Esophagus muscularis mucosa (tissue), 4 donors: ENCODE data around the gene GALNT13. TPM values are rescaled to one million over a fixed set of nuclear protein-coding genes. Genes with fewer than 3 reads are reported as not detected.

ENCODE experiments used
- DNase-seq: peaks from one replicate; pipeline ENCODE4 v3.0.0-alpha.2; 2017; ENCODE audit errors: extremely low spot score
- H3K27ac ChIP-seq, 4 donors: fragments of 200-600 bp; sonication (generic); replicated peaks in 1 of 4; 1 replicate in 3 of 4; 2 replicates in 1 of 4; pipeline ENCODE4 v1.5.1; 2016 to 2019; ENCODE audit warnings: mild to moderate bottlenecking in 1 of 4
- H3K27me3 ChIP-seq, 4 donors: fragments of 200-600 bp; sonication (generic); one replicate each; pipeline versions ENCODE4 v1.5.1 to v1.6.0; 2016 to 2019
- H3K36me3 ChIP-seq, 4 donors: fragments of 200-600 bp; sonication (generic); one replicate each; pipeline ENCODE4 v1.5.1; 2016 to 2019
- H3K4me1 ChIP-seq, 4 donors: fragments of 200-600 bp; sonication (generic); one replicate each; pipeline ENCODE4 v1.5.1; 2016 to 2019
- H3K4me3 ChIP-seq, 4 donors: fragments of 200-600 bp; sonication (generic); 1 replicate in 2 of 4; 2 replicates in 2 of 4; pipeline ENCODE4 v1.5.1; 2016 to 2019; ENCODE audit warnings: mild to moderate bottlenecking in 4 of 4, moderate library complexity in 1 of 4
- H3K9me3 ChIP-seq, 4 donors: fragments of 200-600 bp; sonication (generic); 1 replicate in 3 of 4; 2 replicates in 1 of 4; pipeline ENCODE4 v1.5.1; 2016 to 2019
- EP300 ChIP-seq: sonication (generic); formaldehyde crosslinking; IDR thresholded peaks from one replicate; pipeline ENCODE4 v1.6.1; 2017; ENCODE audit warnings: antibody characterized with exemption
- POLR2A ChIP-seq: fragments of 450-650 bp; IDR thresholded peaks from one replicate; pipeline ENCODE4 v1.6.1; 2017; ENCODE audit warnings: antibody characterized with exemption, moderate library complexity, mild to moderate bottlenecking, low read depth
- POLR2AphosphoS5 ChIP-seq, 2 donors: sonication (generic); formaldehyde crosslinking; IDR thresholded peaks; one replicate each; pipeline ENCODE4 v1.6.1; 2017; ENCODE audit warnings: antibody characterized with exemption in 2 of 2
- WGBS: methylation state at CpG from one replicate; pipeline ENCODE4 v1.1.5; 2018; 5-methylcytosine and 5-hydroxymethylcytosine counted together
- intact Hi-C: fragments of 100-400 bp; cut with DNase I; formaldehyde crosslinking; loops from one replicate; pipeline ENCODE4 v1.15.1; 2023
- total RNA-seq, 4 donors: library from RNA; depleted of rRNA; stranded (reverse); fragments of >200 nt; gene quantifications; one replicate each; pipeline versions ENCODE4 v1.1.0 to v1.2.1, GENCODE V29; 2016
- TF ChIP-seq, protein P1 (sequence below), 3 experiments: fragments of 200-600 bp in 2 of 3; fragments of 450-650 bp in 1 of 3; sonication (generic) in 2 of 3; IDR thresholded peaks; one replicate each; pipeline ENCODE4 v1.5.1; 2017 to 2019; ENCODE audit warnings: antibody characterized with exemption in 3 of 3, mild to moderate bottlenecking in 2 of 3, moderate library complexity in 1 of 3

GALNT13 gene
- total RNA-seq, 4 donors from 2014 or later, result 0.34 to 0.50 (median 0.40) TPM

DNA sequence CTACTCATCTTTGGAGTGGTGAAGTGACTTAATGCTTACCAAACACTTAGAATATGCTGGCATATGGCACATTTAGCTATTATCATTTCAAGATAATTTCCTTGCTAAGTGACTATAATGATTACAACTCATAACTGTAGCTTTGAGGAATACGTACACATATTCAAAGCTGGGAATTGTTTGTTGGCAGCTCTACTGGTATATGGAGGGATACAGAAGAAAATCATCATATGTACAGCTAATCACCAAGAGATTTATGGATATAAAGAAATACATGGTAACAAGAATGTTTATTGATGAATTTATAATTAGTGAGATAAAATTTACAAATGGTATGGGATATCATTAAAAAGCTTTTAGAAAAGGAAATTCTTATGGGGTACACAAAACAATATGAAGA lies 207.2 kb downstream of the GALNT13 start:
- Histone ChIP-seq H3K27me3 (no peaks in the 10 kb centered on the region), H3K9me3 (no peaks in the 10 kb centered on the region), H3K4me3 (no peak overlapping the region), H3K36me3 (no peaks in the 10 kb centered on the region), H3K4me1 (no peaks in the 10 kb centered on the region), H3K27ac (no peak overlapping the region)
- 79% methylated on average over 1 of the region's 1 CpG for WGBS
- intact Hi-C loops, result no loop called here
- no peak for DNase-seq
- TF ChIP-seq POLR2AphosphoS5 (IDR thresholded peaks at IDR 0.05), result no peak
- TF ChIP-seq EP300, result no peak
- TF ChIP-seq POLR2A, result no peak
- TF ChIP-seq, protein P1, sequence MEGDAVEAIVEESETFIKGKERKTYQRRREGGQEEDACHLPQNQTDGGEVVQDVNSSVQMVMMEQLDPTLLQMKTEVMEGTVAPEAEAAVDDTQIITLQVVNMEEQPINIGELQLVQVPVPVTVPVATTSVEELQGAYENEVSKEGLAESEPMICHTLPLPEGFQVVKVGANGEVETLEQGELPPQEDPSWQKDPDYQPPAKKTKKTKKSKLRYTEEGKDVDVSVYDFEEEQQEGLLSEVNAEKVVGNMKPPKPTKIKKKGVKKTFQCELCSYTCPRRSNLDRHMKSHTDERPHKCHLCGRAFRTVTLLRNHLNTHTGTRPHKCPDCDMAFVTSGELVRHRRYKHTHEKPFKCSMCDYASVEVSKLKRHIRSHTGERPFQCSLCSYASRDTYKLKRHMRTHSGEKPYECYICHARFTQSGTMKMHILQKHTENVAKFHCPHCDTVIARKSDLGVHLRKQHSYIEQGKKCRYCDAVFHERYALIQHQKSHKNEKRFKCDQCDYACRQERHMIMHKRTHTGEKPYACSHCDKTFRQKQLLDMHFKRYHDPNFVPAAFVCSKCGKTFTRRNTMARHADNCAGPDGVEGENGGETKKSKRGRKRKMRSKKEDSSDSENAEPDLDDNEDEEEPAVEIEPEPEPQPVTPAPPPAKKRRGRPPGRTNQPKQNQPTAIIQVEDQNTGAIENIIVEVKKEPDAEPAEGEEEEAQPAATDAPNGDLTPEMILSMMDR (IDR thresholded peaks at IDR 0.05), result no peak

DNA sequence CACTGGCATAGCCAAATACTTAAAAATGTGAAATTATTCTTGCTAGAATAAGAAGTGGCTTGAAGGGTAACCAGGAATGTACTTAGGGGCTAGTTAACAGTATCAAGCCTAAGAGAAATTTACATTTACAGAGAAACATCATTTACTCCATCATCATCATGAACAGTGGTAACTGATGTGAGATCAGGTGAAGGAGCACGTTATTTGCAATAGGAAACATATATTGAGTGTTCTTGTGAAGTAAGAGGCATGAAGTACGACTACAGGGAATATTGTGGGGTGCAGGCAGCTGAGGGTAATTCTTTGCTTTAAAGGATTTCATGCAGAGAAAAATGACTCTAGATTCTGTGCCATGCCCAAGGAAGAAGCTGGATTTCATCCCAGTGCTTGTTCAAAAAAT lies 220.8 kb downstream of the GALNT13 start:
- no peaks in the 10 kb centered on the region for H3K4me1 ChIP-seq
- no peaks in the 10 kb centered on the region for H3K36me3 ChIP-seq
- 60% methylated on average over 2 of the region's 2 CpGs for WGBS
- no peak for TF ChIP-seq EP300
- no peak for TF ChIP-seq POLR2AphosphoS5 (IDR thresholded peaks at IDR 0.05)
- TF ChIP-seq, protein P1 (IDR thresholded peaks at IDR 0.05), result no peak
- no peak for TF ChIP-seq POLR2A
- H3K27me3 ChIP-seq, result no peaks in the 10 kb centered on the region
- DNase-seq, result no peak
- H3K27ac ChIP-seq, result no peak overlapping the region
- intact Hi-C loops, result no loop called here
- H3K9me3 ChIP-seq, result no peaks in the 10 kb centered on the region
- H3K4me3 ChIP-seq, result no peak overlapping the region

DNA sequence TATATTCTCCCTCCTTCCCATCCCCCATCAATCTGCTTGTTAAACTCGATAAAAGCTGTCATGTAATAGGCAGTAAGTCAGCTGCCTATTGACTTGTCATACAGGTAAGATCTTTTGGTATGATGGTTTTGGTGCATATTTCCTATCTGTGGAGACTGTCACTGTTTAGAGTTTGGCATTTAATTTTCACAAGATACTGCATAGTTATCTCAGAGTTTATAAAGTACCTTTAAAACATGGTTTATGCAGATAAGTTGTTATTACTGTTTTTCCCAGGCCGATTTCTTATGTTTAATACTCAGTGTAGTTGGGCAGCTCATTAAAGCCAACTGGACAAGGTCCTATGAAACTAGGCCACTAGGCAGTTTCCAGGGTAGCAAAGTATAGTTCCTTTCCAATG lies 222.1 kb downstream of the GALNT13 start:
- Histone ChIP-seq H3K27me3 (no peaks in the 10 kb centered on the region), H3K9me3 (no peaks in the 10 kb centered on the region), H3K27ac (no peak overlapping the region), H3K4me1 (no peaks in the 10 kb centered on the region), H3K4me3 (no peak overlapping the region), H3K36me3 (no peaks in the 10 kb centered on the region)
- TF ChIP-seq, protein P1 (IDR thresholded peaks at IDR 0.05), result no peak
- TF ChIP-seq EP300 (no peak), POLR2A (no peak)
- intact Hi-C loops, result no loop called here
- no peak for DNase-seq
- WGBS, result 58% methylated on average over 2 of the region's 2 CpGs

DNA sequence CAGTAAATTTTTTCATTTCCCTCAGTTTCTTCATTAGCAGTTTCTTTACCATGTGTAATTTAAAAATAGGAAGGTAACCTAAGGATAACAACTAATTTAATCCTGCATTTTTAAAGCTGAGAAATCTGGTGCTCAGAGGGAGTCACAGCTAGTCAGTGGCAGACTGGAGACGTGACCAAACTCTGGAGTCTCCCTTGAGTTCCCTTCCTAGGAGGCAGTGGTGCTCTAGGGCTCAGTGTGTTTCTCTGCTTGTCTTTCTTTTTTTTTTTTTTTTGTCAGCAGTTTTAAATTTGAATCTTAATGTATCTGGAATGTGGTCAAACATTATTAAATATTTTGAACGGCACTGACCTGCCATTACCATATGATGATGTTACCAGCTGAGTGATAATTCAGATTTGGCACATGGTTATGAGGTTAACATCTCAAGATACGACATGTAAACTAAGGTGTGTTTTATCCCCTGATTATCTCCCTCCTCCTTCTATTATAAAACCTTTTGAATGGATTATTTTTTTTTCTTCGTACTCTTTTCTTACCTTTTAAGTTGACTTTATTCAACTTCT lies 226.2 kb downstream of the GALNT13 start:
- intact Hi-C loops, result no loop called here
- H3K4me1 ChIP-seq, result no peaks in the 10 kb centered on the region
- H3K9me3 ChIP-seq, result no peaks in the 10 kb centered on the region
- TF ChIP-seq POLR2AphosphoS5 (IDR thresholded peaks at IDR 0.05) (no peak), POLR2A (no peak), EP300 (no peak)
- TF ChIP-seq, protein P1 (IDR thresholded peaks at IDR 0.05), result no peak
- H3K27me3 ChIP-seq, result no peaks in the 10 kb centered on the region
- no peak overlapping the region for H3K4me3 ChIP-seq
- DNase-seq, result no peak
- H3K36me3 ChIP-seq, result no peaks in the 10 kb centered on the region
- no peak overlapping the region for H3K27ac ChIP-seq
- WGBS, result 84% methylated on average over 4 of the region's 4 CpGs

DNA sequence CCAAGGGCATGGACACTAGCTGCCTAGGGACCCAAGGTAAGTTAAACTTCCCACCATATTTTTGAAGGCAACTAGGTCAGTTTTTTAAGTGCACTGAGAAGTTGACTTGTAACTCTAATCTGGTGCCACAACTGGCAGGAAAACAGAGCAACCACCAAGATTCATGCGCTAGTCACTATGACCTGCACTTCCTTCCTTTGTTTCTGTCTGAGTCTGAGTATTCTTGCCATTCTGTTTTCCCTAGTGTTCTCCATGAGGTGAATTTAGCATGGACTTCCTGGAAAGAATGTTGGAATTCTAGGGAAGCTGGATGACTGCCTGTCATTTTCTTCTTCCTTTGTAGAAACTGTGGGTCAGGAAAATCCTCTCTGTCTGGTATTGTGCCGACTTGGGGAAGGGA lies 249.0 kb downstream of the GALNT13 start:
- Histone ChIP-seq H3K4me3 (no peak overlapping the region), H3K36me3 (no peaks in the 10 kb centered on the region), H3K9me3 (peaks cover 0 to 21% (median 11%) of the 10 kb centered on the region in 4 donors), H3K27me3 (no peaks in the 10 kb centered on the region), H3K27ac (no peak overlapping the region), H3K4me1 (no peaks in the 10 kb centered on the region)
- TF ChIP-seq EP300 (no peak), POLR2A (no peak), POLR2AphosphoS5 (IDR thresholded peaks at IDR 0.05) (no peak)
- TF ChIP-seq, protein P1 (IDR thresholded peaks at IDR 0.05), result no peak
- WGBS, result 75% methylated on average over 2 of the region's 2 CpGs
- DNase-seq, result no peak
- intact Hi-C loops, result no loop called here
